GM21447 (cell line): ENCODE data around the gene GNAQ.
A peak's percentile ranks its signal among the peaks of the same experiment; 100 is the strongest.
"Not testable (repeated sequence)": the region's sequence is repeated elsewhere in the genome, so short reads cannot be mapped to it uniquely, and the experiment has no call there.

Source experiments
- ATAC-seq: cut with Tn5 transposase; IDR thresholded peaks from one replicate; pipeline ENCODE4 v1.9.1; 2021; ENCODE audit not compliant: unreplicated experiment

The GNAQ gene

DNA sequence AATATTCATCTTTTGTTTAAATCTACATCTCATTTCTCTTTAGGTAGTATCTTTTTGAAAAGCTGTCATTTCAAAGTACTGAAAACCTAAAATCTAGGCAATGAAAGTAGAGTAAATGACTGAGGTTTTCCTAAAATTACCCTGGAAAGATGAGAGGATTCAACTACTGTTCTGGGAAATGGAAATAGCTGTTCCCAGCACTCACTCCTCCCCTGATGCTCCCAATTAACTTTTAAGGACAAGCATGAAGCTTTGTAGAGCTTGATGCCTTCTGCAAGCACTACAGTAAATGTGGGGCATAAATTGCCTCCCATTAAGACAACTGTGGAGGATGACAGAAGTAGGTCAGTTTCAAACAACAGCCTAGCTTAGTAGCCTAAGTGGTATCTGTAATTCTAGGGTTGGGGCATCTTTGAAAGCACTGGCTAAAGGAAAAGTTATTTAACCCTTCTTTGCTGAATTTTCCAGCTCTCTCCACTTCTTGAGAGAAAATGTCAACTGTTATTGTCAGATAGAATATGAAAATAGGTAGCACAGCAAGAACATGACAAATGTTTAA lies 283.3 kb downstream of the GNAQ start:
- ATAC-seq = no peak

DNA sequence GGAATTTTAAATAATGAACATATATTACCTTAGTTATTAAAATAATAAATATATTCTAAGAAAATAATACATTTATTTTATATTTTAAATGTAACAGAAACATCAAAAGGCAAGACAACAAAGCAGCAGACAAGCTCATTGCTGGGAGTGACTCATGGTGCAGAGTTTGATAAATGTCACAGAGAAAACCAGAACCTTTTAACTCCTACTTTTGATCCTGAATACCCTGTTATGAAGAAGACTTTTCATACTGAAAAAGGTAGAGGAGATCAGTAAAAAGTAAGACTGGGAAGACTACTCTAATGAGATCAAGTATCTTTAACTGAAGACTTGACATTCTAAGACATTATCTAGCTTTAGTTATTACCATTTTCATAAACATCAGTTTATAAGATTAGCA lies 284.4 kb downstream of the GNAQ start:
- ATAC-seq = no peak

GRCh38 chr9:77744841-77745430 lies 286.7 kb downstream of the GNAQ start:
- ATAC-seq = no peak

DNA sequence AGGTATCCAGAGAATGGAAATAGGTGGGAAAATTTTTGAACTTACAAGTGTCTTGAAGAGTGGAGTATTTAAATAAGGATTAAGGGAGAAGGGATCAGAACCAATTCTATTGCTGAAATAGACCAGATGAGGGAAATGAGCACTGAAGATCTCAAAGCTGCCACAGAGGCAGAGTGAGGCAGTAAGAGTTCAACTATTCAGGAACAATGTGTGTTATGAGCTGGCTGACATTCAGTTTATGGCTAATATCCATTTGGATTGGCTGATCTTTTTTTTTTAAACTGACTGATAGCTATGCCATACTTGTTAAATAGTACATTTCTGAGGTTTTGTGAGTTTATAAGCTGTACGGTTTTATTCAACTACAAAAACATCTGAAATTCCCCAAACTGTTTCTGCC lies 288.2 kb downstream of the GNAQ start:
- ATAC-seq = no peak

- ATAC-seq = no peak
Observed at GRCh38 chr9:77738932-77739331, 292.7 kb downstream of the GNAQ start.

- no peak for ATAC-seq
Observed at GRCh38 chr9:77735494-77735893, 296.1 kb downstream of the GNAQ start.

DNA sequence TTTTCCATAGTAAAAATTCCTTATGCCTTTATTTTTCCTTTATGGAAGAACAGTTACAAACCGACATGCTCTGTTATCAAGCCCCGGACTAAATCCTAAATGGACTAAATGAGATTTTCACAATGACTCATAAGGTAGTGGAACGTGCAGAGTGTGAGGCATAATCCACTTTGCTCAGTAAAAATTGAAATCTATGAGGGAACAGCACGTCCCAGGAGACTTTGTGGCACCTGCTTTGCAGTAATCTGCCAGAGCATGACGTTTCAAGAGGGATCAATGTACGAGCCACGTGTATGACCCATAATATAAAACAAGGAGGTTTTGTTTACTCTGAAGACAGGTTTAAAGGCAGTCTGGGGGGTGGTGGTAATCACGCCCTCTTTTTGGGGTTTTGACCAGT lies 299.7 kb downstream of the GNAQ start:
- ATAC-seq = peak; percentile 74

DNA sequence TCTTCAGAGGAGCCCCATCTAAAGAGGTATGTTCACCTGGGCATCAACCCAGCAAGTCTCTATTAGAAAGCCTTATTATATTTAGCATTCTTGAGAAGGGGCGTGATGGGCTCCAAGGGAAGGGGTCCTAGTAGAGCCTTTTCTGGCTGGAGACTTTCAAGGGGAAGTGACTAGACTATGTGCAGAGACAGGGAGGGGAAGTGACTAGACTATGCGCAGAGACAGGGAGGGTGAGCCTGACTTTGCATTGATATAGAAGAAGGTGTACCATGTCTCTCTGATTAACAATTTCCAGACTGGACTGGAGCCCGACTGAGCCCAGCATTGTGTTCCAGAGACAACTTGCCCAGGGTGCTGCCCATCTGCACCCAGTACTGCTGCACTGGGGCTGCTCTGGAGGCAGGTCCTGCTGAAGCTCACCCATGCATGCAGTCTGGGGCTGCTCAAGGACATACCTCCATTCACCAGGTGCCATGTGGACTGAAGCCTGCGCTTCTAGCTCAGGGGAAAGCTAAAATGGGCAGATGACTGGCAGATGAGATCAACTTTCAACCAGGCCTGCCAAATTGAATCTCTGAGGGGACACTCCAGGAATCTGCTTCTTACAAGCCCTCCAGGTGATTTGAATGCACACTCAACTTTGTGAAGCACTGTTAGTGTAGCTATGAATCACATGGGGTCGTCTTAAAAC lies 300.5 kb downstream of the GNAQ start:
- no peak for ATAC-seq

- ATAC-seq = no peak
Observed at GRCh38 chr9:77729177-77729576, 302.4 kb downstream of the GNAQ start.

GRCh38 chr9:77726814-77727213 lies 304.8 kb downstream of the GNAQ start:
- ATAC-seq = no peak

DNA sequence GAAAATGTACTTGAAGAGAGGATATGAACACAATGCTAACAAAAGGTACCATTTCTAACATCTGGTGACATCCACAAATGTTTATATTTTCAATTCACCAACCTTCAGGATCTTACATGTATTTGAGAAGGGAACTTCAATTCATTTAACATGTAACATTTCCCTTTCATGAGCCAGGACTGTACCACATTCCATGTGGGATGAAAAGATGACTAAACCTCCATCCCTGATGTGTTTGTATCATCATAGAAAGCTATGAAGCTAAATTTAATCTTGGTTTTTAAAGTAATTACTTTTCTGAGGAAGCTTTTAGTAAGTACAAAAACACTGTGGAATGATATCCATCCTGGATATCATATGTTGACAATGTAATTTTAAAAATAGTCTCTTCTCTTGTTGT lies 305.3 kb downstream of the GNAQ start:
- ATAC-seq = no peak

DNA sequence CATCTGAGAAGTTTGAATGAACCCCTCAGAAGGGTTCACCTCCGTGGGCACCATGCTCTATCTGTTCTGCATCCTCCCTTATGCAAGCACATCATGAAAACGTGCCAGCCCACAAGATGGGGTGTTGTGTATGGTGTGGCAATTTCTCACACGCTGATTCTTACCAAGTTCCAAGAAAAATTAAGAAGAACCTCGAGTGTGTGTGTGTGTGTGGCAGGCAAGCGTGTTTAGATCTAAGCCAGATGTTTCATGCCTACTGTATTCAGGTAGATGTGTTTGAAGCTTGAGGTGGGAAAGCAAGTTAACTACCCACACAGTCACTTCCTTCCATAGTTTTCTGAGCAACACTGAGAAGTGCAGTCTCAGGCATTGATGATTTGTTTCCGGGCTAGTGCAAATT lies 305.8 kb downstream of the GNAQ start:
- ATAC-seq = no peak

DNA sequence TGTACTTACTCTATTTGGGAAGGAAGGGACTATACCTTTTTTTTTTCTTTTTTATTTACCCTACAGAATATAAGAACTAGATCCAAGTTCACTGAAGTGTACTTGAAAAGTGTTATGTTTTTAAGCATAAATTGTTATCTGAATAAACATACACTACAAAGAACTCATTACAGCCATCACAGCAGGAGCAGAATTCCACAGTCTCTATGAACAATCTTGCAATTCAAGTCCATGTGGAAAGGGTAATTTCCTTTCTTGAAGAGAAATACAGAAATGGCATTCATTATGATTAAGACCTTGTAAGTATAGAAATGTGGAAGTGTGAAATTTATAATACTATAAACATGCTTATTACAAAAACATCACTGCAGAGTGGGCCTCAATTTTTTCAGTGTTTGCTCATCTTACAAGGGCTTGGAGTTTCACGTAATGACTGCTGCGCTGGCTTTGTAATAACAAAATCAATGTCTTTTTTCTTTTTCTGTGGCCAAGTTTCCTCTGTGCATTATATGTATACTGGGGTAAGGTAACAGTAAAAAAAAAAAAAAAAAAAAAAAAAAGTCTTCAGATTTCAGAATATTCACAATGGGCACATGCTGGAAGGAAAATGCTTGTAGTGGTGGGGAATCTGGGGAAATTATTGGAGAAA lies 306.4 kb downstream of the GNAQ start:
- ATAC-seq = no peak

GRCh38 chr9:77721156-77721555 lies 310.5 kb downstream of the GNAQ start:
- not testable (repeated sequence) for ATAC-seq

GRCh38 chr9:77719321-77719720 lies 312.3 kb downstream of the GNAQ start:
- ATAC-seq = no peak

DNA sequence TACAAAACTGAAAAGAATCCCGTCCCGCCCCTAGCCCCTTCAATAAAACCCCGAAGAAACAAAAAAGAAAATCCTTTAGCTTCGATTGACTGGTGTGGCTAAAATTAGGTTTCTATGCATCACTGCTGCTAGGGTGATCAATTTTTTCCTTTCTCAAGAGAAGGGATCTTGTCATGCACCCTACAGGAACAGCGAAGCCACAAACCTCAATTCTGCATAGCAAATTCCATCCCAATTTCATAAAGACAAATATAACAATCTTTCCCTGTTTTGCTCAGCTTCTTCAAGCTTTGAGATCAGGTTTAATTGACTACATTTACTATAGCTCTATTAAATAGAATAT lies 313.3 kb downstream of the GNAQ start:
- ATAC-seq = not testable (repeated sequence)

- not testable (repeated sequence) for ATAC-seq
Observed at GRCh38 chr9:77717608-77718297, 313.9 kb downstream of the GNAQ start.

DNA sequence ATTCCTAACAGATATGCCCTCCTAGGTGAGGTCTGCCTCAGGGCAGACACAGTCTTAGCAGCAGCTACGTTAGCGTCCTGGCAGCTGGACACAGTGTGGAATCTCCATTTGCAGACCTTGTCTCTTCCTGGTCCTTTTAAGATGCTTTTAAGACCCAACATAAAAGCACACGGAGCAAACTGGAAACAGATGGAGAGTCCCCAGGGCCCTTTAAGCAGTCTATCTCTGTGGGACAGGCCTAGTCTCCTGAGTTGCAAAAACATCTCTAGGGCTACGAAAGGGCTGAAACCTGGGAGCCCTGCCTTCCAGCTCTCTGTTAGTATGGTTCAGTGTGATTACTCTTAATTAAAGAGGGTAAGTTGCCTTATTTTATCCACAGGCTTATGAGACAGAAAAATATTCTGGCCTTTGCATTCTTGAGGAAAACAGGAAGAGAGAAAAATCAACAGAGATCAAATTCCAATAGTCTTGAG lies 317.5 kb downstream of the GNAQ start:
- ATAC-seq = no peak

DNA sequence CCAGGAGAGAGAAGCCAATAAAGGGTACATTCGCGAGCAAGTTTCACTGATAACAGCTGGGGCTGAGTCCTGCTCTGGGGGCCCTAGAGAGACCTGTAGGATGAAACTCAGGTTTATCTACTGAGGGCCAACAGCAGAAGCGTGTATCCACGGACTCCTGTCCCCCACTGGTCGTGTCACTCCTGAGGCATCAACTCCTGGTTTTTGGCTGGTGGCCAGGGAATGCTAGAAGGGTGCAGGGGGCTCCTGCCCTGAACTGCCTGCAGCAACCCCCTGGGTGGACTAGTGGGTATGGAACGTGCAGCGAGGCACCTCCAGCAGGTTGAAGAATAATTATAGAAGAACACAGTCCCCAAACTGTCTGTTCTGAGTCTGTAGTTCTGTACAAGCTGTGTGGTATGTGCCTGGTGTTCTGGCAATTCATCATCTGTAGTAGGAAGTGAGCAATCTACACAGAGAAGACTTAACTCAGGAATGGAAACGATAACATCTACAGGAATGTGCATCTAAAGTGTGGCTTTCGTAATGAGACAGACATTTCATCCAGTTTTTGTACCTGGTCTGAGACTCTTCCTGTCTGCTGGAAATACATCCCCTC lies 319.0 kb downstream of the GNAQ start:
- no peak for ATAC-seq

DNA sequence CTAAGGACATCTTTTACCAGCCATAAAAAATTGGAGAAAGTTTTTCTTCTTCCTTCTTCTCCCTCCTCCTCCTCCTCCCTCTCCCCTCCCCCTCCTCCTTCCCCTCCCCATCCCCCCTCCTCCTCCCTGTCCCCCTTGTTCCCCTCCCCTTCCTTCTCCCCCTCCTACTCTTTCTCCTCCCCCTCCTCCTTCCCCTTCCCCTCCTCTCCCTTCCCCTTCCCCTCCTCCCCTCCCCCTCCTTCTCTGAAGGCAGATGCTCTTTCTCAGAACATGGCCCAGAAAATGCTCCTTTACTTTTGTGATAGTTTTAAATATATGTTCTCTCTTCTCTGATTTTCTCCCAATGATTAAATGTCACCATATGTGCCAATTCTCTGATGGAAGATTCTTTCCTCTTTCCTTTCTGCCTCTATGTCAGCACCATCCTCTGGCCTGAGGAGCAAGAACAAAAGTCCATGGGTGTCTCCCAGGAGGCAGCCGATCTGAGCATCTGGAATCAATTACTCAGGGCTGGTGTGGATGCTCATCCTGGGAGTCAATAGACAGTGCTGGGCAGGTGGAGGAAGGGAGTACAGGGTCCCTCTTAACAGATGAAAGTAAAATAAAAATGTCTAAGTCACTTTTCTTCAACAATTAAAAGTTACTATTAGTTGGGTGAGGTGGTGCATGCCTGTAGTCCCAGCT lies 320.5 kb downstream of the GNAQ start:
- ATAC-seq = no peak

GRCh38 chr9:77710316-77710715 lies 321.3 kb downstream of the GNAQ start:
- ATAC-seq = no peak
